Esophagus muscularis mucosa (tissue), 3 donors: ENCODE data around the gene P4HB.

Experiments used
- CTCF ChIP-seq, 3 experiments: fragments of 200-600 bp in 2 of 3; fragments of 450-650 bp in 1 of 3; sonication (generic) in 2 of 3; IDR thresholded peaks; one replicate each; pipeline ENCODE4 v1.5.1; 2017 to 2019; ENCODE audit warnings: antibody characterized with exemption in 3 of 3, mild to moderate bottlenecking in 2 of 3, moderate library complexity in 1 of 3
- POLR2A ChIP-seq: fragments of 450-650 bp; IDR thresholded peaks from one replicate; pipeline ENCODE4 v1.6.1; 2017; ENCODE audit warnings: antibody characterized with exemption, moderate library complexity, mild to moderate bottlenecking, low read depth
- POLR2AphosphoS5 ChIP-seq, 2 donors: sonication (generic); formaldehyde crosslinking; IDR thresholded peaks; one replicate each; pipeline ENCODE4 v1.6.1; 2017; ENCODE audit warnings: antibody characterized with exemption in 2 of 2

GRCh38 chr17:81899514-81900166 lies 39.3 kb upstream of the P4HB start:
- TF ChIP-seq POLR2AphosphoS5 (IDR thresholded peaks at IDR 0.05): no peak
- no peak for TF ChIP-seq POLR2A
- no peak for TF ChIP-seq CTCF (IDR thresholded peaks at IDR 0.05)
